OCI-LY3 (cell line): Measurements from ENCODE around the gene RANBP9.

ENCODE experiments used
- CTCF ChIP-seq: fragments of 200-600, 300-600 bp; sonication (generic); IDR thresholded peaks from 2 replicates; pipeline ENCODE4 v1.5.1; 2014; ENCODE audit warnings: antibody characterized with exemption, low read length, low read depth
- EZH2phosphoT487 ChIP-seq: fragments of 200-600 bp; shearing (Covaris generic); IDR thresholded peaks from 2 replicates; pipeline ENCODE4 v1.6.1; 2018; ENCODE audit warnings: antibody characterized with exemption, mixed run types, low read depth

- TF ChIP-seq CTCF, result no peak
- TF ChIP-seq EZH2phosphoT487, result no peak
These were observed 50.7 kb downstream of the RANBP9 start for GRCh38 chr6:13660893-13661292.
